Neuronal stem cell (in vitro differentiated cells): ENCODE measurements around the gene PLEKHO1.

ENCODE experiments used
- DNase-seq: peaks from one replicate; pipeline ENCODE4 v3.0.0-alpha.2; 2013; ENCODE audit warnings: low spot score
- H2AFZ ChIP-seq: one replicate; pipeline ENCODE4 v1.6.1; 2013; ENCODE audit warnings: mild to moderate bottlenecking, low read length, inconsistent platforms
- H2AK5ac ChIP-seq: 2 replicates; pipeline ENCODE4 v1.6.1; 2013; ENCODE audit warnings: low read depth, mild to moderate bottlenecking, inconsistent platforms, low read length, moderate library complexity, mixed read lengths
- H2BK120ac ChIP-seq: 2 replicates; pipeline ENCODE4 v1.6.1; 2013; ENCODE audit warnings: low read depth, mild to moderate bottlenecking, inconsistent platforms, low read length, moderate library complexity, mixed read lengths
- H2BK12ac ChIP-seq: one replicate; pipeline ENCODE4 v1.6.1; 2013; ENCODE audit warnings: low read length, inconsistent platforms
- H2BK15ac ChIP-seq: 2 replicates; pipeline ENCODE4 v1.6.1; 2013; ENCODE audit warnings: mild to moderate bottlenecking, low read length, inconsistent platforms, mixed read lengths
- H2BK5ac ChIP-seq: one replicate; pipeline ENCODE4 v1.6.1; 2013; ENCODE audit warnings: inconsistent platforms, mild to moderate bottlenecking, low read length, moderate library complexity
- H3K14ac ChIP-seq: one replicate; pipeline ENCODE4 v1.6.1; 2013; ENCODE audit warnings: low read length, inconsistent platforms
- H3K18ac ChIP-seq: 2 replicates; pipeline ENCODE4 v1.6.1; 2013; ENCODE audit warnings: low read length, inconsistent platforms
- H3K23ac ChIP-seq: 2 replicates; pipeline ENCODE4 v1.6.1; 2013; ENCODE audit warnings: low read depth, mild to moderate bottlenecking, mixed read lengths, low read length, inconsistent platforms; ENCODE audit not compliant: poor library complexity
- H3K27ac ChIP-seq: replicated peaks from 3 replicates; pipeline ENCODE4 v1.5.1; 2013; ENCODE audit warnings: low read length, inconsistent platforms
- H3K27me3 ChIP-seq, 3 experiments: 2 replicates each; pipeline ENCODE4 v1.6.1; 2013; ENCODE audit warnings: low read length in 3 of 3, mild to moderate bottlenecking in 2 of 3, inconsistent platforms in 1 of 3, low read depth in 1 of 3, mixed read lengths in 1 of 3, moderate library complexity in 1 of 3; ENCODE audit not compliant: control insufficient read depth in 3 of 3, insufficient read depth in 3 of 3
- H3K36me3 ChIP-seq, 2 donors: replicated peaks in 1 of 2; 2 replicates each; pipeline ENCODE4 v1.6.1; 2013; ENCODE audit warnings: low read length in 2 of 2; ENCODE audit not compliant: control insufficient read depth in 2 of 2, insufficient read depth in 2 of 2
- H3K4ac ChIP-seq: 2 replicates; pipeline ENCODE4 v1.6.1; 2013; ENCODE audit warnings: inconsistent platforms, mild to moderate bottlenecking, low read length, moderate library complexity
- H3K4me1 ChIP-seq, 2 donors: 1 replicate in 1 of 2; 2 replicates in 1 of 2; pipeline ENCODE4 v1.6.1; 2013; ENCODE audit warnings: low read length in 2 of 2, low read depth in 1 of 2; ENCODE audit not compliant: control insufficient read depth in 2 of 2, insufficient read depth in 1 of 2
- H3K4me2 ChIP-seq: one replicate; pipeline ENCODE4 v1.6.1; 2013; ENCODE audit warnings: mild to moderate bottlenecking, low read length, inconsistent platforms; ENCODE audit not compliant: insufficient read depth, poor library complexity, severe bottlenecking
- H3K4me3 ChIP-seq, 2 donors: 2 replicates each; pipeline ENCODE4 v1.5.1; 2013; ENCODE audit warnings: low read length in 2 of 2, mild to moderate bottlenecking in 2 of 2, inconsistent platforms in 1 of 2, moderate library complexity in 1 of 2
- H3K79me1 ChIP-seq: one replicate; pipeline ENCODE4 v1.6.1; 2013; ENCODE audit warnings: low read depth, mild to moderate bottlenecking, inconsistent platforms, low read length, moderate library complexity
- H3K9ac ChIP-seq: one replicate; pipeline ENCODE4 v1.6.1; 2013; ENCODE audit warnings: mild to moderate bottlenecking, low read depth, low read length, inconsistent platforms; ENCODE audit not compliant: poor library complexity
- H3K9me3 ChIP-seq, 2 donors: replicated peaks in 1 of 2; 2 replicates each; pipeline versions ENCODE3 to v1.6.1; 2013; ENCODE audit warnings: low read length in 2 of 2, mild to moderate bottlenecking in 2 of 2, inconsistent platforms in 1 of 2, low read depth in 1 of 2, mixed read lengths in 1 of 2, moderate library complexity in 1 of 2; ENCODE audit not compliant: control insufficient read depth in 2 of 2, insufficient read depth in 1 of 2
- H4K8ac ChIP-seq: one replicate; pipeline ENCODE4 v1.6.1; 2013; ENCODE audit warnings: low read depth, mild to moderate bottlenecking, inconsistent platforms, low read length, moderate library complexity
- H4K91ac ChIP-seq: one replicate; pipeline ENCODE4 v1.6.1; 2013; ENCODE audit warnings: low read length, low read depth, mild to moderate bottlenecking, inconsistent platforms; ENCODE audit not compliant: poor library complexity
- WGBS, 2 donors: extraction: QIAGEN DNeasy Blood & Tissue Kit; methylation state at CpG; one replicate each; pipeline ENCODE4 v1.1.7; 2013; ENCODE audit warnings: missing lambda C conversion rate in 2 of 2, mixed read lengths in 1 of 2; ENCODE audit not compliant: insufficient read length in 2 of 2, insufficient replicate concordance in 1 of 2; ENCODE audit errors: extremely low coverage in 2 of 2; 5-methylcytosine and 5-hydroxymethylcytosine counted together

PLEKHO1 gene

DNA sequence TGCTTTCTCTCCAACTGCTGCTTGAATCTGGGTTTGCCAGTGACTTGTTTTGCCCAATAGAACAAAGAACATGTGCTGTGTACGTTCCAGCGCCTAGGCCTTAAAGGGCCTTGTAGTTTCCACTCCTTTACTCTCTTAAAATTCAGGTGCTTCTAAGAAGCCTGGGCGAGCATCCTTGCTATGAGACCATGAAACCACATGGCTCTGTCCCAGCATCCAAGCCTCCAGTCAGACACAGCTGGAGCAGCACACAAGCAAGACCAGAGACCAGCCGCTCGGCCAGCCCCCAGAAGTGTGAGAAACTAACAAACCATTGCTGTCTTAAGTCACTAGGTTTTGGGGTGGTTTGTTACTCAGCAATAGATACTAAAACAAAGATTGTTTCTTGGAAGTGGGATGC is 15.1 kb downstream of the PLEKHO1 start:
- Histone ChIP-seq H3K18ac (peak overlapping the region; percentile 38), H2BK120ac (no peak overlapping the region), H3K14ac (no peak overlapping the region), H3K27me3 (no peaks in the 10 kb centered on the region), H3K79me1 (peaks cover under 1% of the 10 kb centered on the region), H3K4me1 (peaks cover 26 to 27% of the 10 kb centered on the region in 2 donors), H3K9ac (no peak overlapping the region), H4K8ac (no peak overlapping the region), H4K91ac (no peak overlapping the region), H2AFZ (no peak overlapping the region), H2AK5ac (no peak overlapping the region), H3K23ac (no peak overlapping the region), H3K9me3 (no peaks in the 10 kb centered on the region), H3K27ac (no peak overlapping the region), H2BK5ac (no peak overlapping the region), H3K4me2 (no peak overlapping the region), H3K4me3 (no peak overlapping the region), H3K4ac (no peak overlapping the region), H3K36me3 (peaks cover 4 to 16% of the 10 kb centered on the region in 2 donors), H2BK15ac (no peak overlapping the region), H2BK12ac (no peak overlapping the region)
- no peak for DNase-seq
- WGBS, 2 donors = no CpG with 5 or more reads among the region's 5 CpGs

GRCh38 chr1:150165622-150166612 is 16.2 kb downstream of the PLEKHO1 start:
- Histone ChIP-seq H3K36me3 (peaks cover 0 to 5% of the 10 kb centered on the region in 2 donors), H2AK5ac (no peak overlapping the region), H3K4me3 (no peak overlapping the region), H3K4ac (no peak overlapping the region), H3K9ac (no peak overlapping the region), H3K27ac (no peak overlapping the region), H2BK12ac (no peak overlapping the region), H2AFZ (no peak overlapping the region), H3K23ac (no peak overlapping the region), H4K8ac (no peak overlapping the region), H3K4me1 (peaks cover 23 to 27% of the 10 kb centered on the region in 2 donors), H3K18ac (no peak overlapping the region), H3K14ac (no peak overlapping the region), H3K79me1 (no peaks in the 10 kb centered on the region), H2BK5ac (no peak overlapping the region), H4K91ac (no peak overlapping the region), H3K9me3 (no peaks in the 10 kb centered on the region), H3K4me2 (no peak overlapping the region), H2BK120ac (no peak overlapping the region), H3K27me3 (no peaks in the 10 kb centered on the region), H2BK15ac (no peak overlapping the region)
- no peak for DNase-seq
- WGBS, 2 donors = no CpG with 5 or more reads among the region's 14 CpGs

GRCh38 chr1:150168960-150169601 is 19.4 kb downstream of the PLEKHO1 start:
- Histone ChIP-seq H3K4me3 (no peak overlapping the region), H4K91ac (no peak overlapping the region), H3K4ac (no peak overlapping the region), H2BK5ac (no peak overlapping the region), H3K27ac (no peak overlapping the region), H3K27me3 (no peaks in the 10 kb centered on the region), H3K14ac (no peak overlapping the region), H3K4me1 (peaks cover 8 to 11% of the 10 kb centered on the region in 2 donors), H2BK120ac (no peak overlapping the region), H4K8ac (no peak overlapping the region), H2BK12ac (no peak overlapping the region), H3K23ac (no peak overlapping the region), H3K4me2 (no peak overlapping the region), H2AFZ (no peak overlapping the region), H3K36me3 (no peaks in the 10 kb centered on the region), H3K18ac (no peak overlapping the region), H2BK15ac (no peak overlapping the region), H2AK5ac (no peak overlapping the region), H3K79me1 (no peaks in the 10 kb centered on the region), H3K9ac (no peak overlapping the region), H3K9me3 (no peaks in the 10 kb centered on the region)
- no CpG with 5 or more reads among the region's 6 CpGs for WGBS, 2 donors
- no peak for DNase-seq

DNA sequence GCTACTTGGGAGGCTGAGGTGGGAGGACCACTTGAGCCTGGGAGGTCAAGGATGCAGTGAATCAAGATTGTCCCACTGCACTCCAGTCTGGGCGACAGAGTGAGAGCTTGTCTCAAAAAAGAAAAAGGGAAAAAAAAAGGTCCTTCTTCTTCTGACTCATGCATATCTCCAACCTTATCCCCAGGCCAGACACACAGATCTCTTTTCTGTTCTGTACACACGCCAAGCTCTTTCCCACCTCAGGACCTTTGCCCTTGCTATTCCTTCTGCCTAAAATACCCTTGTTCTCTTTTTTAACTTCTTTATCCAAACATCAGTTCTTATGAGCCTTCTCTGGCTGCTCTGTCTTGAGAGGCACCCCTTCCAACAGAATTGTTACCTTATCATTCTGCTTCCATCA is 22.1 kb downstream of the PLEKHO1 start:
- H2BK15ac ChIP-seq = no peak overlapping the region
- no CpG with 5 or more reads among the region's 2 CpGs for WGBS, 2 donors
- H2AK5ac ChIP-seq = no peak overlapping the region
- no peak overlapping the region for H3K4me2 ChIP-seq
- DNase-seq = no peak
- no peak overlapping the region for H3K9ac ChIP-seq
- H3K14ac ChIP-seq = no peak overlapping the region
- no peaks in the 10 kb centered on the region for H3K27me3 ChIP-seq
- no peaks in the 10 kb centered on the region for H3K9me3 ChIP-seq
- H3K4ac ChIP-seq = no peak overlapping the region
- H3K79me1 ChIP-seq = no peaks in the 10 kb centered on the region
- H4K8ac ChIP-seq = no peak overlapping the region
- H3K23ac ChIP-seq = no peak overlapping the region
- no peak overlapping the region for H4K91ac ChIP-seq
- H2BK120ac ChIP-seq = no peak overlapping the region
- H3K36me3 ChIP-seq = no peaks in the 10 kb centered on the region
- H3K27ac ChIP-seq = no peak overlapping the region
- H2AFZ ChIP-seq = no peak overlapping the region
- peaks cover 6 to 11% of the 10 kb centered on the region in 2 donors for H3K4me1 ChIP-seq
- H2BK5ac ChIP-seq = no peak overlapping the region
- no peak overlapping the region for H2BK12ac ChIP-seq
- H3K4me3 ChIP-seq = no peak overlapping the region
- no peak overlapping the region for H3K18ac ChIP-seq
